Esophagus muscularis mucosa (tissue), 4 donors: ENCODE data around the gene MRPS27.

ENCODE experiments used
- CTCF ChIP-seq, 3 experiments: fragments of 200-600 bp in 2 of 3; fragments of 450-650 bp in 1 of 3; sonication (generic) in 2 of 3; IDR thresholded peaks; one replicate each; pipeline ENCODE4 v1.5.1; 2017 to 2019; ENCODE audit warnings: antibody characterized with exemption in 3 of 3, mild to moderate bottlenecking in 2 of 3, moderate library complexity in 1 of 3
- EP300 ChIP-seq: sonication (generic); formaldehyde crosslinking; IDR thresholded peaks from one replicate; pipeline ENCODE4 v1.6.1; 2017; ENCODE audit warnings: antibody characterized with exemption
- POLR2A ChIP-seq: fragments of 450-650 bp; IDR thresholded peaks from one replicate; pipeline ENCODE4 v1.6.1; 2017; ENCODE audit warnings: antibody characterized with exemption, moderate library complexity, mild to moderate bottlenecking, low read depth
- POLR2AphosphoS5 ChIP-seq, 2 donors: sonication (generic); formaldehyde crosslinking; IDR thresholded peaks; one replicate each; pipeline ENCODE4 v1.6.1; 2017; ENCODE audit warnings: antibody characterized with exemption in 2 of 2

GRCh38 chr5:72267685-72268084 is 52.4 kb downstream of the MRPS27 start:
- TF ChIP-seq POLR2A = no peak
- no peak for TF ChIP-seq CTCF (IDR thresholded peaks at IDR 0.05)
- TF ChIP-seq EP300 = no peak
- TF ChIP-seq POLR2AphosphoS5 (IDR thresholded peaks at IDR 0.05) = no peak
